GM12865 (cell line): Measurements from ENCODE around the gene MYCN.

Experiments used
- DNase-seq: peaks from one replicate; pipeline ENCODE4 v3.0.0; 2010; ENCODE audit warnings: low read depth
- H3K4me3 ChIP-seq: 2 replicates; pipeline ENCODE4 v1.5.1; 2011; ENCODE audit warnings: mild to moderate bottlenecking, low read depth, low read length, control low read depth
- CTCF ChIP-seq: IDR thresholded peaks from 2 replicates; pipeline ENCODE4 v1.5.1; 2011; ENCODE audit warnings: low read length, control low read depth, low read depth, inconsistent platforms; ENCODE audit not compliant: insufficient read depth; ENCODE audit errors: missing control alignments

Gene MYCN

GRCh38 chr2:15895615-15896469 lies 44.5 kb upstream of the MYCN start:
- DNase-seq = no peak
- no peak overlapping the region for H3K4me3 ChIP-seq
- TF ChIP-seq CTCF = no peak

DNA sequence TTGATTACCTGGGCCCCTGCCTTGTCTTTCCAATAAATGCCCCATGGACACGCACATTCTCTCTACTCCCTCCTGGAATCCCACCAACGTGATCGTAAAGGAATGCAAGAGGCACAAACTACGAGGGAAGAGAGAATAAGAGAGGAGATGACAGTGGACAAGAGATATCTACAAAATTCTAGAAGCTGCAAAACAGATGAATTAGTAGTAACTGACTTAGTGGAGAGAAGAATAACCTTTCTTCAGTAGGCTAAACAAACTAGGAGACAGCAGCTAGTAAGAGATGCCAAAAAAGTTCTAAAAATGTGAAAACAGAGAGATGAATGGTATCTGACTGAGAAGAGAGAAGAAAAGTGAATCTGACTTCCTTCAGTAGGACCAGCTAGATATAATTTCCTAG lies 43.5 kb upstream of the MYCN start:
- no peak for DNase-seq
- no peak overlapping the region for H3K4me3 ChIP-seq
- TF ChIP-seq CTCF = no peak

DNA sequence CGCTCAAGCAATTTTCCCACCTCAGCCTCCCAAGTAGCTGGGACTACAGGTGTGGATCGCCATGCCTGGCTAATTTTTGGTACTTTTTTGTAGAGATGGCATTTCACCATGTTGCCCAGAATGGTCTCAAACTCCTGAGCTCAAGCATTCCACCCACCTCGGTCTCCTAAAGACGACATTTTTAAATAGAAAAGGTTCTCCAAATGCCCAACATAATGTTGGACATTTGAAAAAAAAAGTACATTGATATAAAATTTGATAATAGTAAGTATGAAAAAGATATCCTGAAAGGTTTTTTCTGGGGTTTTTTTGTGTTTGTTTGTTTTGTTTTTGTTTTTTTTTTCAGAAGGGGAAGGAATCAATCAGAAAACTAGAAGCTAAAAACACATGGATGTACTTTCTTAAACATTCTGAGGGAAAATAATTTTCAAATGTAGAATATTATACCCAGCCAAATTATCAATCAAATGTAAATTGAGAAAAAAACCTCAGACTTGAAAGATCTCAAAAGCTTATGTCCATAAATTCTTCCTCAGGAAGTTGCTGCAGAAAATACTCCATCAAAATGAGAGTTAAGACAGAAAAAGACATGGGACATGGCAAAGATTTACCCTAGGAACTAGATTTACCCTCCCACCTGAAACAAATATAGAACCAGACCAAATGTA lies 42.8 kb upstream of the MYCN start:
- no peak for DNase-seq
- no peak for TF ChIP-seq CTCF
- no peak overlapping the region for H3K4me3 ChIP-seq

GRCh38 chr2:15899327-15899612 lies 41.1 kb upstream of the MYCN start:
- TF ChIP-seq CTCF = no peak
- no peak overlapping the region for H3K4me3 ChIP-seq
- DNase-seq = no peak

DNA sequence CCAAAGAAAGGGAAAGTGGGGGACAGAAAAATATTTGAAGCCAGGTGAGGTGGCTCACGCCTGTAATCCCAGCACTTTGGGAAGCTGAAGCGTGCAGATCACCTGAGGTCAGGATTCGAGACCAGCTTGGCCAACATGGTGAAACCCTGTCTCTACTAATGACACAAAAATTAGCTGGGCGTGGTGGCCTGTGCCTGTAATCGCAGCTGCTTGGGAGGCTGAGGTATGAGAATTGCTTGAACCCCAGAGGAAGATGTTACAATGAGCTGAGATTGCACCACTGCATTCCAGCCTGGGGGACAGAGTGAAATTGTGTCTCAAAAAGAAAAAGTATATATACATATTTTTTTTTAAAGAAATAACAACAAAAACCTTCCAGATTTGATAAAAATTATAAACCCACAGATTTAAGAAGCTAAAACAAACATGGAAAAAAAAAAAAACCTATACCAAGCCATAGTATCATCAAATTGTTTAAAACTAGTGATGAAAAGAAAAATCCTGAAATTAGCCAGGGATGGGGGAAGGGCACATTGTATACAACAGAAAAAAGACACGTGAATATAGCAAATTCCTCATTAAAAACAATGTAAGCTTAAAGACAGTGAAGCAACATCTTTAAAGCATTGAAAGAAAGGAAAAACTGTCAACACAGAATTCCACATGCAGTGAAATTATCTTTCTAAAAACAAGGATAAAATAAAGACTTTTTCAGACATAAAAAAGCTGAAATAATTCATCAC lies 40.4 kb upstream of the MYCN start:
- no peak for TF ChIP-seq CTCF
- DNase-seq = no peak
- no peak overlapping the region for H3K4me3 ChIP-seq

GRCh38 chr2:15901095-15901807 lies 39.1 kb upstream of the MYCN start:
- no peak for DNase-seq
- no peak for TF ChIP-seq CTCF
- H3K4me3 ChIP-seq = no peak overlapping the region
